LNCaP clone FGC (cell line): Measurements from ENCODE around the gene PRKCSH.

Source experiments
- DNase-seq: peaks from one replicate; pipeline ENCODE4 v3.0.0-alpha.2; 2011; ENCODE audit warnings: low read depth
- H3K4me3 ChIP-seq: 2 replicates; pipeline ENCODE4 v1.5.1; 2011; ENCODE audit warnings: mild to moderate bottlenecking, low read depth, low read length, control low read depth
- CTCF ChIP-seq: IDR thresholded peaks from 2 replicates; pipeline ENCODE4 v1.5.1; 2012; ENCODE audit warnings: mild to moderate bottlenecking; ENCODE audit not compliant: control insufficient read depth, insufficient read depth; ENCODE audit errors: extremely low read depth

The PRKCSH gene

GRCh38 chr19:11481534-11482383 lies 46.3 kb downstream of the PRKCSH start:
- H3K4me3 ChIP-seq = peak overlapping the region; percentile 57
- peak; percentile 15; the same call in 1 of the 2 replicates for TF ChIP-seq CTCF
- peak; percentile 83 for DNase-seq

GRCh38 chr19:11482384-11483050 lies 47.1 kb downstream of the PRKCSH start:
- peak overlapping the region; percentile 57 for H3K4me3 ChIP-seq
- peak; percentile 65 for DNase-seq
- peak; percentile 99 for TF ChIP-seq CTCF

- DNase-seq = no peak
- no peak for TF ChIP-seq CTCF
- H3K4me3 ChIP-seq = no peak overlapping the region
Measured at GRCh38 chr19:11483366-11484111, 48.1 kb downstream of the PRKCSH start.

GRCh38 chr19:11485245-11485837 lies 49.9 kb downstream of the PRKCSH start:
- no peak for DNase-seq
- no peak for TF ChIP-seq CTCF
- H3K4me3 ChIP-seq = no peak overlapping the region

- no peak for TF ChIP-seq CTCF
- DNase-seq = no peak
- no peak overlapping the region for H3K4me3 ChIP-seq
Measured at GRCh38 chr19:11486661-11487503, 51.4 kb downstream of the PRKCSH start.

GRCh38 chr19:11489378-11489777 lies 53.9 kb downstream of the PRKCSH start:
- DNase-seq = no peak

More at GRCh38 chr19:11489378-11489777, 53.9 kb downstream of the PRKCSH start:
- H3K4me3 ChIP-seq = no peak overlapping the region
- TF ChIP-seq CTCF = no peak
